GM21528 (cell line): Measurements from ENCODE around the gene SIRPA.

Experiments used
- ATAC-seq: cut with Tn5 transposase; IDR thresholded peaks from one replicate; pipeline ENCODE4 v1.9.1; 2021; ENCODE audit warnings: mild to moderate bottlenecking, moderate library complexity; ENCODE audit not compliant: unreplicated experiment, low FRiP score

Gene SIRPA

DNA sequence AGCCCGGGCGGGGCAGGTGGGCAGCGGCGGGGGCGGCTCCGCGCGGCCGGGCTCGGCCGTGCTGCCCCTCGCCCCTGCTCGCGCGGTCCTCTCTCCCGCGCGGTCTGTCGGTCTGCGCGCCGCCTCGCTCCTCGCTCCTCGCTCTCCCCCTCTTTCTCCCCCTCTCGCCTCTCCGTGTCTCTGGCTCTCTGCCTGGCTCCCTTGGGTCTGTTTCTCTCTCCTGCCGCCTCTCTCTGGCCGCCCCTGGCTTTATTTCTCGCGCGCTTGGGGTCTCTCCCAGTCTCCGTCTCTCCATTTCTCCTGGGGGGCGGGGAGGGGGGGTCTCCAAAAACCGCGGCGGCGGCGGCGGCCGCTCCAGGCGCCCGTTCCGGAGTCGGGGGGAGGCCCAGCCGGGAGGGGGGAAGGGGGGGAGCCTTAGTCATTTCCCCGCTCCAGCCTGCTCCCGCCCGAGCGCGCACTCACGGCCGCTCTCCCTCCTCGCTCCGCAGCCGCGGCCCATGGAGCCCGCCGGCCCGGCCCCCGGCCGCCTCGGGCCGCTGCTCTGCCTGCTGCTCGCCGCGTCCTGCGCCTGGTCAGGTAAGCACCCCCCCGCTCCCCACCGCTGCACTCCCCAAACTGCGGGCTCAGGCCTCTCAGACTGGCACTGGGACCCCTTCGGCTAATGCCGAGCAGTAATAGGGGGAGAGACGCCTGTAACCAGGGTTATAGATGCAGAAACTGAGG is at the start of gene SIRPA:
Gene SIRPA (plus strand): TSS at position 457 of the 723 bp plus-strand sequence. CDS start 41 bp downstream, at position 498.
- no peak for ATAC-seq

DNA sequence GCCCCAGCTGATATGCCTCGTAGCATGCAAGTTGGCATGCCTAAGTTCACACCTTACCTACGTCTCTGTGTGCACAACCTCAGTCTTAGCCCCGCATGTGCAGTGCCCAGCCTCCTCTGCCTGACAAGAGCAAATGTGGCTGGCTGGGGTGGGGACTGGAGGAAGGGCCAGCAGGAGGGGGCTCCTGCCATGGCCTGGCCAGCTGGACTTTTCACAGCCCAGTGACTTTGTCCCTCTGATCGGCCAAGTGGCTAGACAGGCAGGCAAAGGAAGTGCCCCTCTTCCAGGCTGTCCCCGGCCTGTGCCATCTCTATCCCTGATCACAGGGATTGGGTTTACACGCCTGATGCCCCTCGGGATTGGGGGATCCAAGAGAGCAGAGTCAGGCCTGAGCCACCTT is 49.5 kb upstream of the SIRPA start:
- no peak for ATAC-seq

DNA sequence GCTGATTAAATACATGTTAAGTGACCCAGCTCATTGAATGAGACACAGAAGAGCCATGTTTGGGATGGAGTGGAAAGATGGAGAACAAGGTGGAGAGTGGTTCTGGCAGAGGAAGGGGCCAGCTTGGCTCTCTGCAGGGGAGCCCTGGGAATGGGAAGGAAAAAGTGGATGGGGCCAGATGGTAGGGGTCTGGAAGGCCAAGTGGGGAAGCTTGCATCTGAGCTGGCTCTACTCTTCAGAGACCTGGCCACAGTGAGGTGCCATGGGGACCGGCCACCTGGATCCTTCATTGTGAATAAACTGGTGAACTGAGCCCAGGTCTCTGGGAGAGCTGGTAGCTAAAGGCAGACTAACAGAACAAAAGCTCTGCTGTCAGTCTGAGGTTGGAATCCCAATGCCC is 48.9 kb upstream of the SIRPA start:
- ATAC-seq: no peak

DNA sequence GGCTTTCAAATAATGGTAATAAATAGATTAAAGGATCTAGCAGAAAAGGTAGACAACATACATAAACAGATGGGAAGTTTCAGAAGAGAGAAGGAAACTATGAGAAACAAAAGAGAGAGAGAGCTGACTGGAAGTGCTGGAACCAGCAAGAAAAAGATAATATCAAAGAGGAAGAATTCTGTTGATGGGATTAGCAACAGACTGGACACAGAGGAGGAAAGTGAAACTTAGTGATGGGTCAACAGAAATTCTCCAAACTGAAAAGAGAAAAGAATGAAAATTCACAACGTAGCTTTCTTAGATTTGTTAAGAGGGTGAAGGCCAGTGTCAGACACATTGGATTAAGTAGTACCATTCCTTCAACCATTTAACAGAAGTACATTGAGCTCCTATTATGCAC is 48.3 kb upstream of the SIRPA start:
- ATAC-seq: no peak

DNA sequence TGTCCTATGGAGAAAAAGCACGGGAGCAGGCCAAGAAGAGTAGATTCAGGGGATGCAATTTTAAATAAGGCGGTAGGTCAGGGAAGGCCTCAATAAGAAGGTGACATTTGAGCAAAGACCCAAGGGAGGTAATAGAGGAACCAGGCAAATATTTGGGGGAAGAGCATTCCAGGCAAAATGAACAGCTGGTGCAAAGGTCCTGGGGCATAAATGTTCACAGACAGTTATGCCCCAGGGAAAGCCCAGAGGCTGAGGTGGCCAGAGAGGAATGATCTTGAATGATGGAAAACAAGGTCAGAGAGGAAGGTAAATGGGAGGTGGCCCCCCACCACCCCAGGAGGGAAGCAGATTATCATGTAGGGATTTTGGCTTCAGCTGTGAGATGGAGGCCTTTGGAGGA is 47.4 kb upstream of the SIRPA start:
- no peak for ATAC-seq

DNA sequence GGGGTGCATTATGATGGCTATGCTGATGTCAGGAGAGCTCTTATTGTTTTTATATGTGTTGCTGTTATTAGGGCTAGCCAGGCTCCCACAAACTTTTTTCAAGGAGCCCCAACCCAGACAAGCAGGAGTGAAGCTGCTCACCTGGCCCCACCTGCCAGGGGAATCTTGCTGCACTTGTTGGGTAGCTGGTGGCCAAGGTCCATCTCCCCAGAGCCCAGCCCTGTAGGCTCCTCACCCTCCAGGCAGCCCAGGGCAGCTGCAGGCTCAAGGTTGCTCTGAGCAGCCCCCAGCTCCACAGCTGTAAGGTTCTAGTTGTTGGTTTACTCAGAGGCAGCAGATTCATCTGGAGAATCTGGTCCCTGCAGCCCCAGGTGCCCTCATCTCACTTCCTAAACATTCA is 46.8 kb upstream of the SIRPA start:
- no peak for ATAC-seq

DNA sequence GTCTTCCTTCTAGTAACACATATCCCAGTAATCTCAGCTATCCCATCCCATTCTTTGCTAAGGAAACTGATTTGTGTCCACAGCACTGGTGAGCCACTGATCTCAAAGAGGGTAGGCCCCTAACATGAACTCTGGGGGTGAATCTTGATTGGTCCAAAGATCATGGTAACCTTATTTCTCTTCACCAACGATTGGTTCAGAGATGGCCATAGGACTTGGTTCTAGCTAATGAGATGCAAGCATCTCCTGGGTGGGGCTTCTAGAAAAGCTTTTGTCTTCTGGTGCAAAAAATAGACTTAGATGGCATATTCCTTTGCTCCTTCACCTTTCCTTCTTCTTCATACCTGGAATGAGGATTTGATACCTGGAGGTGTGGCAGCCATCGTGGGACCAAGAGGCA is 43.8 kb upstream of the SIRPA start:
- ATAC-seq: no peak

DNA sequence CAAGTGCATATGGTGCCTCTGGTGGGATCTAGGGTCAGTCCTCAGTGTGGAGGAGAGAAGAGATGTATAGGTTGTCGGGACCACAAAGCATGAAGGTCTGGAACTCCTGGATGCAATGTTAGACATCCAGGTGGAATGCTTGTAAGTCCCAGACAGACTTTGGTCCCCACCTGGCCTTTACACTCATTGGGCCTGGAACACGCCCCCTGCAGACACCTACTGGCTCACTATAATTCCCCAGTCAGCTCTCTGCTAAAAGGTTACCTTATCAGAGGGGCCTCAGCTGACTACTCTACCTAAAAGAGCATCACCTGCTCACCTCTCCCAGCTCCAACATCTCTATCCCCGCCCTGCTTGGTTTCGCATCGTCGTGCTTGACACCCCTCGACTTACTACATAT is 41.7 kb upstream of the SIRPA start:
- no peak for ATAC-seq

DNA sequence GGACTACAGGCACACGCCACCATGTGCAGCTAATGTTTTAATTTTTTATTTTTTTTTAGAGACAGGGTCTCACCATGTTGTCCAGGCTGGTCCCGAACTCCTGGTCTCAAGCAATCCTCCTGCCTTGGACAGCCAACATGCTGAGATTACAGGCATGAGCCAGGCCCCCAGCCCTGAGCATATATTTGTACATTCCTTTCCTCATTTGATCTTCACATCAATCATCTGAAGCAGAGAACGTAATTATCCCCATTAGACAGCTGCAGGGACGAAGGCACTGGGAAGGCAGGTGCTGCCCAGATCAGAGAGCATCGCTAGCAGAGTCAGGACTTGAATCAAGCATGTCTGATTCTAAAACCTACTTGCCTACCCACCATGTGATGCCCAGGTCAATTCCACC is 41.0 kb upstream of the SIRPA start:
- no peak for ATAC-seq

DNA sequence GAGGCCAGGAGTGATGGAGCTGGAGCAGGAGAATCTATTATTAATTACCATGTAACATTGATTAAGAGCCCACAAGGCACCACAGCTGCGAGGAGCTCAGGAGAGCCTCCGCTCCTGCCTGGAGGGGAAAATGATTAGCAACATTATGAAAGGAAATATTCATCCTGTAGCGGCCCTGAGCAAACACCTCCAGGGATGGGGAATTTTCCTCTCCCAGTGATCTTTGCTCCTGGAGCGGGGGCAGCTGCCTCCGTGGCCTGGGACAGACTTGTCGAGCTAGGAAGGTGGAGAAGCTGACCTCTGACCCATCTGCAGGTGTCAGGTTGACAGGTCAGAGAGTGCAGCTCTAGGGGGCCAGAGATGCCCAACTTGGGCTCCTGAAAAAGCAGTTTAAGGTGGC is 40.1 kb upstream of the SIRPA start:
- no peak for ATAC-seq

DNA sequence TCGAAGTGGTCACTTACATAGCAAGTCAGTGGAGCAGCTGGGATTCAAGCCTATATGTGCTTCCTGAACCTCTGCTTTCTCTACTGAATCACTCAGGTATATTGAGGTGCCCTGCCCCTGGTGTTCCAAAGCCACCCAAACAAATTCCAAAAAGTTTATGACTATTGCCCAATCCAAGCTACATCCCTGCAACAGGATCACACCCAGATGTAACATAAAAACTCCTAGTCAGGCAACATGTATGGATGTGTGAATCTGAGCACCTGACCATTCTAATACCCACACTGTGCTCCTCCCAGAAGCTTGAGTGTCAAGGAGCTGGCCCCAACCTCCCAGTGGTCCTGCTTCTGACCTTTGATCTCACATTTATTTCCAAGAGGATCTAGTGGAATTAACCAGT is 39.5 kb upstream of the SIRPA start:
- ATAC-seq: no peak

DNA sequence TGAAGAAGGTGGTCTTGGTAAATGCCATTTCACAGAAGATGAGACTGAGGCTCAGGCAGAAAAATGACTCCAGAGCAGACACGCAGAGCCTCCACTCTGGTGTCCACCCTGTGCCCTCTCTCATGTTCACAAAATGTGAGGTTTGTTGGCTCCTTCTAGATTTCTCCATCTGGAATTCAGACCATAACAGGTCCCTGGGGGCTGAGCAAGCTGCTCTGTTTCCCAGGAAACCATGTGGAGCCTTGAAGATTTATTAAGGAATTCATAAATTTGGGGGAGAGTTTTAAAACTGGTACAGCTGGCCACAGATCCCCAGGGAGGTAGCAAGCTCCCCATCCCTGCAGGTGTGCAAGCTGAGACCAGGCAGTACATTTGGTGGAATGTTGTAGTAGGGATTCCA is 38.8 kb upstream of the SIRPA start:
- no peak for ATAC-seq

DNA sequence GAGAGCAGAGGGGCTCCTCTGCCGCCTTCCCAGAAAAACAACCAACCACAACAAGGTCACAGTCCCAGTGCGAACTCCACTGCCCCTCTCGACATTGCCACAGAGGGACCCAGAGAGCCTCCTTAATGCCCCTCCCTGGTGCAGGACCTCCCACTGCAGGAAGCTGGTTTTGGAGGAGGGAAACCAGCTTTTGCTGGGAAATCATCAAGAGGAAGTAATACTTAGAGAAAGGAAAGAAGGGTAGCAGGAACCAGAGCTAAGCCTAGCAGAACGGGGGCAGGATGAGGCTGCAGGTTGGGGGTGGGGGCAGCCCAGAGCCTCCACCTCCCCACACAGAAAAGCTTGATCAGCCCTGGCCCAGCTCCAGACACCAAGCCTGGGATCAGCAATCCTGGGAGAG is 37.7 kb upstream of the SIRPA start:
- no peak for ATAC-seq

DNA sequence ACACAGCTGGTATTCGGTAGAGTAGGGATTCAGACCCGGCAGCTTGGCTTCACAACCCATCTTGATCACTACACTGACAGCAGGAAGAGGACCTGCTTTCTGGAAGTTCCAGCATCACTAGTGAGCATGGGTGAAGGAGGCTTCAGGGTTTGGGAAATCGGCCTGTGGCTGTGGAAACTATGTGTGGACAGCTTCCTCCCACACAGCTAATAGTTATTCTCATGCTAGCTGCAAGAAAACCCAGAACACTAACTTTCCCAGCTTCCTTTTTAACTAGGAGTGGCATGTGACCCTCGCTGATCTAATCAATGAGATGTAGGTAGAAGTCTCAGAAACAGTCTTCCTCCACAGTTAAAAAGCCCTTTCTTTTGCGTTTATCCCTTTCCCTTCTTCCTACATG is 36.3 kb upstream of the SIRPA start:
- no peak for ATAC-seq

DNA sequence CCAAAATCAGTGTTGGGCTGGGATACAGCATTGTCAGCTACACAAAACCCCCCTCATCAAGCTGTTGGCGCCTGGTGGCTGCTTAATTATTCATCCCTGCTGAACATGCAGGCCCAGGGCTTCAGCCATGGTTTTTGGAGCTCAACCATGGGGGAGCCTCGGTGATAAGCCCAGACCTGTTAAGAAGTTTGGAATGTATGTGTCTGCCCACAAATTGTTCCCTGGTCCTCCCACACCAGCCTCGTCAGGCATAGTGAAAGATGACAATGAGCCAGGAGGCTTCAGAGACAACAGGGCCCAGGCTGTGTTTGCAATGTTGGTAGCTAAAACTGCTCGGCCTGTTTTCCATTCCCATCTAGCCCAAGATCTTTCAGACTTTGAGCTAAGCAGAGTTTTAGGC is 34.8 kb upstream of the SIRPA start:
- no peak for ATAC-seq

DNA sequence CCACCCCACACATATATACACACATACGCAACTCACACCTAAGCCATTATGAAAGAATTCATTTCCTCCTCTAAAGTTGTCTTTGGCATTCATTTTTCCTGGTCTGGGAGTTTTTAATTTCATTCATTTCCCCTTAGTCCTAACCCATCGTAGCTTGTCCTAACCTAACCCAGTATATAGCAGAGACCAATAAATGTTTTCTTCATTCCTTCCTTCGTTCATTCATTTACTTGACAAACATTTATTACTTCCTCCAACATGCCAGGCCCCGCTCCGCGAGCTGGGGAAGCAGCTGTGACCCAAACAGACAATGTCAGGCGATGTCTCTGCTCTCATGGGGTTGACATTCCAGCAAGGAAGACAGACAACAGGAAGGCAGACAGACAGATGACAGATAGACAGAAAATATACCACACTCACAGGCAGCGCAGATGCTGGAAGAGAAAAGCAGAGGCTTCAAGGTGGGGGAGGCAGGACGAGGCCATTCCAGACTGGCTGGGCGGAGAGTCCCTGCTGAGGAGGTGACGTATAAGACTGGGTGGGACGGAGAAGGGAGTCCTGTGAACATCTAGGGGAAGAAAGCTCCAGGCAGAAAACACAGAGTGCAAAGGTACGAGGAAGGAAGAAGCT is 33.7 kb upstream of the SIRPA start:
- no peak for ATAC-seq

DNA sequence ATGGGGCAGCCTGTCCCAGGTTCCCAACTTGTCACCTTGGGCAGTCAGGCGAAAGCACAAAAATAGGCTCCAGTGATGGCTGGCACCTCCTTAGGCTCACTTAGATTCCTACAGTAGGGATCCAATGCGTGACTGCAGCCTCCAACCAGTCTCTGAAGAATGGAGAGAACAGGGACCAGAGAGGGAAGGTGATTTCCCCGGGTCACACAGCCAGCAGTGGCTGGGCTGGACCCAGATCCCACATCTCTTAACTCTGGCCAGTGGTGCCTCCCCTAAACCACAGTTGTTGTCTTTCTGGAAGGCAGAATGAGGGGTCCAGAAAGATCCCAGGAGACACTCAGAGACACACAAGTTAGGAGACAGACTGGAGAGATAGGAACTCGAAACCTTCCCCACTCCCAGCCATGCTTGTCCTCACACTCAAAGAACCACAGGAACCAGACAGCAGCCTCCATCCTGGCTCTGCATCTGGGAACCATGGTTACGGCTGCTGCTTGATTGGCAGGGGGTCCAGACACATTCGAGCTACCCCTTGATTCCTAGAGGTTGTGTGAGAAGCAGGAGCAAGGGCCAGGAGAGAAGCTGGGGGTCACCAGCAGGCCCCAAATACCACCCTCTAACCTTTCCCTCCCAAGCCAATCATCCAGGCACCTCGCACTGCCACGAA is 33.1 kb upstream of the SIRPA start:
- no peak for ATAC-seq

DNA sequence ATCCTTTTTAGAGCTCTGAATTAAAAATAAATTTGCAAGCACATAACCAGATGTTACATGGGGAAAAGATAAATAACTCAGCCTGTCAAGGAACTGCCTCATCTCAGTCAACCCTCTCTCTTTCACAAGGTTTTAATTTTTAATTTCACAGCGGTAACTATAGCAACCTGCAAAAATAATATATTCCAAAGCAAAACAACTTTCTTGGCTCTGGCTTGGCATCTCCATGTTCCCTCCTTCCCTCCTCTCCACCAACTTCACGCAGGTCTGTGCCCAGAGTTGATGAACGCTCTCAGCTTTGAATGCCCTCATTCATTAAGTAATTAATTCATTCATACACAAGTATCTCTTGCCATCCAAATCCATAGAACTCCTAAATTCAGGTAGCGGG is 32.5 kb upstream of the SIRPA start:
- no peak for ATAC-seq

DNA sequence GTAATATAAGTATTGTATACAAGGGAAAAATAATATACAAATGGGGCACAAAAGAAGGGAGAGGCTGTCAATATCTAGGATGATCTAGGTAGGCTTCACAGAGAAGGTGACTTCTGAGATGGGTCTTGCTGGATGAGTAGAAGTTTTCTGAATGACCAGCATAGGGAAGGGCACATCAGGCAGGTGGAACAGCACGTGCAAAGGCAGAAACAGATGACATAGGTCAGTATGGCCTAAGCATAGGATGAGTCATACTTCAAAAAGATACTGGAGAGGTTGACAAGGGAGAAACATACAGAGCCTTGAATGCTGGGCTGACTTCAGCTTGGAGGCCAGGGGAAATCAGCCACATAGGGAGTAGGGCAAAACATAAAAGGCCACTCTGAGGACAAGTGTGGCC is 31.9 kb upstream of the SIRPA start:
- no peak for ATAC-seq

DNA sequence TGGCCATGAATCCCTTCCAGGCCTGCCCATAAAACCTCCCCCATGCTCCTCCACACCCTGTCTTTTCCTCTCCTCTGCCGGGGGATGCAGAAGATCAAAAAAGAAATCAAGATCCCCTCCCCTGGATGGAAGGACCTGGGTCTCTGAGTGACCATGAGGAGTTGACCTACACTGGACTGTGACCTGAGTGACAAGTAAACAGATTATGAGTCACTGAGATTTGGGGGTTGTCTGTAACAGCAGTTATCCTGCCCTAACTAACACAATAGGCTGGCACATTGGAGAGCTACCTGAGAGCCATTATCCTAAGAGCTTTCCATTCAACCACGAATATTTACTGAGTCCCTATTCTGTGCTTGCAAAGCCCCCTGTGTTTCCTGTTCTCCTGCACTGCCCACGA is 28.4 kb upstream of the SIRPA start:
- no peak for ATAC-seq

DNA sequence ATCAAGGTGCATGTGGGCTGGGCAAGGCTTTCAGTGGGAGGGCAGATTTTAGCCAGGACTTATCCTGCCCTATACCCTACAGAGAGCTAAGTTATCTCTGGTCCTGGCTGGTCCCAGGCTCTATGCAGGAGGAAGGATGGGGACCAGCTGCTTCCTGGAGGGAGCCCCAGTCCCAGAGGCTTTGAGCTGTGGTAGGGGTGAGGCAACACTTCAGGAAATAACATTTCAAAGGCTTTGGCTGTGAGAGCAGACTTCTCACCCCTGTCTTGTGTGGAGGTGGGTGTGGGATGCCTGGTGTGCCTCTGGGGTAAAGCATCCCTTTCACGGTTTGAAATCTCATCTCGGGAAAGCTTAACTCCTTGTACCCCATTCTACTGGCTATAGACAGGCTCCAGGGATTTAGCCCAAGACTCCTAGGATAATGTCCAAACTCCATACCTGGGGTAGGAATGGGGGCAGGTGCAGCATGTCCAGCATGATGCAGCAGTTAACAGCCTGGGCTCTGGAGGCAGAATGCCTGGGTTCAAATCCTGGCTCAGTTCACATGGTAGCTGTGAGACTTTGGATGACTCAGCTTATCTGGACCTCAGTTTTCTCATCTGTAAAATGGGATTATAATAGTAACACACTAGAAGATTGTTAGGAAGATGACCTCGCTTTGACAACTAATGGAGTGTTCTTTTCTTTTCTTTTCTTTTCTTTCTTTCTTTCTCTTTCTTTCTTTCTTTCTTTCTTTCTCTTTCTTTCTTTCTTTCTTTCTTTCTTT is 27.5 kb upstream of the SIRPA start:
- ATAC-seq: no peak
